Mononuclear cell (primary cell): ENCODE results near the gene P3H1. TPM values are rescaled to one million over a fixed set of nuclear protein-coding genes. Genes with fewer than 3 reads are reported as not detected.

Experiments used
- H3K27me3 ChIP-seq: 2 replicates; pipeline ENCODE4 v1.6.0; 2011; ENCODE audit warnings: low read length, control low read depth; ENCODE audit not compliant: insufficient read depth
- H3K4me1 ChIP-seq: 2 replicates; pipeline ENCODE4 v1.5.1; 2011; ENCODE audit warnings: mild to moderate bottlenecking, low read length, control low read depth; ENCODE audit not compliant: insufficient read depth
- H3K4me3 ChIP-seq: 2 replicates; pipeline ENCODE4 v1.5.1; 2011; ENCODE audit warnings: mild to moderate bottlenecking, low read length, moderate library complexity
- H3K9me3 ChIP-seq: 2 replicates; pipeline ENCODE4 v1.5.1; 2011; ENCODE audit warnings: low read depth, mild to moderate bottlenecking, control low read depth, low read length
- total RNA-seq: library from RNA; depleted of rRNA; stranded (reverse); fragments of >200 nt; gene quantifications from one replicate; pipeline ENCODE4 v1.2.3, GENCODE V29; 2012

P3H1 gene
- total RNA-seq, 1 donor = 12.7 TPM

DNA sequence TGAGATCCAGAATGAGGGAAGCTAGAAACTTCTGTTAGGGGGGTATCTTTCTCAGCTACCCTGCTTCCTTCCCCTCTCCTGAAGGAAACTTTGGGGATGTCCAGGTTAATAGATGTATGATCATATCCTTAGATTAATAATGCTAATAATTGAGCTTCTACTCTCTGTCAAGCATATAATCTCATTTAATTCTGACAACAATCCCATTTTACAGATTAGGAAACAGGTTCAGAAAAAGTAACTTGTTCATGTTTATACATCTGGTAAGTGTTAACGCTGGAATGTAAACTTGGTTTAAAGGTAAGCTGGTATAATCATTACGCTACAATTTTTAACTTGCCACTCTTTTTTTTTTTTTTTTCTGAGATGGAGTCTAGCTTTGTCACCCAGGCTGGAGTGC is 16.3 kb upstream of the P3H1 start:
- H3K4me1 ChIP-seq = peaks cover 13% of the 10 kb centered on the region
- H3K4me3 ChIP-seq = no peak overlapping the region
- H3K9me3 ChIP-seq = no peaks in the 10 kb centered on the region
- no peaks in the 10 kb centered on the region for H3K27me3 ChIP-seq

DNA sequence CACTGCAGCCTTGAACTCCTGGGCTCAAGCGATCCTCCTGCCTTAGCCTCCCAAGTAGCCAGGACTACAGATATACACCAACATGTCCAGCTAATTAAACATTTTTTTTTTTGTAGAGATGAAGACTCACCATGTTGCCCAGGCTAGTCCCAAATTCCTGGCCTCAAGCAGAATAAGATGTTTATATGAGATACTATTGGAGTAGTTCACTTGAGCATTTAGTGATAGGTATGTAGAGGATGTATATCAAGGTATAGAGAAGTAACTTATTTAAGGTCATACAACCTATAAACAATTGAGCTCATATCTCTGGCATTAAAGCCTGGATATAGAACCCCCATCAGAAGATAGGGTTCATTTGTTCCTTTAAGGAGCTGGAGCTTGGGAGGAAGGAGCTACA is 13.3 kb upstream of the P3H1 start:
- Histone ChIP-seq H3K4me3 (no peak overlapping the region), H3K4me1 (peaks cover 8% of the 10 kb centered on the region), H3K27me3 (no peaks in the 10 kb centered on the region), H3K9me3 (no peaks in the 10 kb centered on the region)

DNA sequence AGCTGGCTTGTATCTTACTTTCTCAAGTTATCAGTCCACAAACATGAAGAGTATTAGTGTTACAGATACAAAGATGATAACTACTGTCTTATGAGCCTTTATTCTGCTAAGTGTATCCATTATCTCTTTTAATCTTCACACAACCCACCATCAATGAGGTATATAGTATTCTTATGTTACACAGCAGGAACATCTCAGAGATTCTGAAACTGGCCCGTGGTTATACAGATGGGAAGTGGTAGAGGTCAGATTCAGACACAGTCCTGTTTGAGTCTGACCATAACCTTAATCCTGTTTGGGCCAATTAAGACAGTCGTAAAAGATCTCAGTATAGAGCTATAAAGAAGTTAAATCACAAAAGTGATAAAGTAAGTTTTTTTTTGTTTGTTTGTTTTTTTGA is 12.9 kb upstream of the P3H1 start:
- Histone ChIP-seq H3K27me3 (no peaks in the 10 kb centered on the region), H3K4me1 (peaks cover 3% of the 10 kb centered on the region), H3K9me3 (no peaks in the 10 kb centered on the region), H3K4me3 (no peak overlapping the region)

DNA sequence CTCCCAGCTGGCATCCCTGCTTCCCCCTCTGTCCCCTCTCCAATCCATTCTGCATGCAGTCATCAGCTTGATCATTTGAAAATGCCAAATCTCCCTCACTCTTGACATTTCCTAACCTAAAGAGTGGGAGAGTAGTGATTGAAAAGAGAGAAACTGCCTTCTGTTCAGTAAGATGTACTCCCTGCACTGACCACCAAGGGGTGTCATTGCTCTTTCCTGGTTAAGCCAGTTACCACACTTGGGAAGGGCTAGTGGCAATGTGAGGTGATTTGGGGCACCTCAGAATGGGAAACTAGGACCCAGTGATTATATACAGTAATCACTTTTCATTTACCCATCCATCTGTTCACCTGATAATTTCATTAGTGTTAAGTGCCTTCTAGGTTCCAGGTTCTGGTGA is 11.0 kb upstream of the P3H1 start:
- Histone ChIP-seq H3K27me3 (no peaks in the 10 kb centered on the region), H3K9me3 (no peaks in the 10 kb centered on the region), H3K4me1 (no peaks in the 10 kb centered on the region), H3K4me3 (no peak overlapping the region)

DNA sequence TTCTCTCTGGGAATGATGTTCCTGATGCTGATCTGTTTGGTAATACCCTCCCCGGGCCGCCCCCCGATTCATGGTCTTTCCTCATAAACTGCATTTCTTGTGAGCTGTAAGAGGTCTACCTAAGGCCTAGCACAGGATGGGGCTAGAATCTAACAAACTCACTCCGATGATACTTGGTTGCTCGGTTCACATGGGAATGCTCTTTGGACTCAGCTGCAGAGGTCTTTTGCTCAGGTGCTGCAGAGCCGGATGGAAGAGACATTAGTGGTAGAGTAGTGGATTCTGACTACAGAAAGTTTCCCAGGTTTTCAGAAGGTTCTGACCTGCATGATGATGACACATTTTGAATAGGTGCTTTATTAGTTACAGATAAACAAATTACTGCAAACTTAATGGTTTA is 9.7 kb upstream of the P3H1 start:
- H3K4me3 ChIP-seq = no peak overlapping the region
- peaks cover 4% of the 10 kb centered on the region for H3K4me1 ChIP-seq
- no peaks in the 10 kb centered on the region for H3K27me3 ChIP-seq

DNA sequence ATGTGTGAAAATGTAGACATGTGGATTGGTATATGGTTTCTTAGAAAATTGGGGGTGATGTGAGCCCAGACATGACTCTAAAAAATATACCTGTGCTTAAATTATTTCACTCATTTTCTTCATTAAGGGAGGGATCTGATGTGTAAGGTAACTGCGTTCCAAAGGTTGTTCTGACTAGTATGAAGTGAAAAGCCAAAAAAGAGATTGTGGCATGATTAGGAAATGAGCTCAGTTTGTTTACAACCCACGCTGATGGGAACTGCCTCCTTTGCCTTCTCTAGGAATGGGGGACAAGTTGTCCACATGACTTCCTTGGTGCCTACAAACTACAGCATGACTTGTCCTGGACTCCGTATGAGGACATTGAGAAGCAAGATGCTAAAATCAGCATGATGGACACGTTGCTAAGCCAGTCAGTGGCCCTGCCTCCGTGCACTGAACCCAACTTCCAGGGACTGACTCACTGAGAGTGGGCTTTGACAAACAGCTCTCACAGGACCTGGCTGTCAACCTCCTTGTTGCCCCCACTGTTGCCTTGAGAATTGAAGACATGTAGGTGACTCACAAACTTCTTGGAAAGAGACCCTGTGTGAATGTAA is 8.2 kb upstream of the P3H1 start:
- Histone ChIP-seq H3K27me3 (no peaks in the 10 kb centered on the region), H3K4me3 (no peak overlapping the region), H3K9me3 (no peaks in the 10 kb centered on the region), H3K4me1 (peaks cover 4% of the 10 kb centered on the region)

More for the DNA sequence above, 9.7 kb upstream of the P3H1 start:
- H3K9me3 ChIP-seq = no peaks in the 10 kb centered on the region

DNA sequence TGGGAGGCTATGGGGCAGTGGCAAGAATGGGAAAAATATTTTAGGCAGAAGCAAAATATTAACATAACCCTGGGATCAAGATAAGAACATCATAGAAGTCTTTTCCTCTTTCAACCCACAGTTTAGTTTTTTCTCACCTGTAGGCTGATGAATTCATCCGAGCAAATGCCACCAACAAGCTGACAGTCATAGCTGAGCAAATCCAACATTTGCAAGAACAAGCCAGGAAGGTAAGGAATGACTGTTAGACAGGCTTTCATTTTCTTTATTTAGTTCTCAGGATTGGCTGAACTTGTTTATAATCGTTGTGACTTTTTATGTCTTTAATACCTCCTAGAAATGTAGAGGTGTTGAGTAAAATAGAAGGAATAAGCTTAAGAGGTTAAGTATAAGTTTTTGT is 6.6 kb upstream of the P3H1 start:
- no peak overlapping the region for H3K4me3 ChIP-seq
- no peaks in the 10 kb centered on the region for H3K9me3 ChIP-seq
- peaks cover 17% of the 10 kb centered on the region for H3K4me1 ChIP-seq
- H3K27me3 ChIP-seq = no peaks in the 10 kb centered on the region

DNA sequence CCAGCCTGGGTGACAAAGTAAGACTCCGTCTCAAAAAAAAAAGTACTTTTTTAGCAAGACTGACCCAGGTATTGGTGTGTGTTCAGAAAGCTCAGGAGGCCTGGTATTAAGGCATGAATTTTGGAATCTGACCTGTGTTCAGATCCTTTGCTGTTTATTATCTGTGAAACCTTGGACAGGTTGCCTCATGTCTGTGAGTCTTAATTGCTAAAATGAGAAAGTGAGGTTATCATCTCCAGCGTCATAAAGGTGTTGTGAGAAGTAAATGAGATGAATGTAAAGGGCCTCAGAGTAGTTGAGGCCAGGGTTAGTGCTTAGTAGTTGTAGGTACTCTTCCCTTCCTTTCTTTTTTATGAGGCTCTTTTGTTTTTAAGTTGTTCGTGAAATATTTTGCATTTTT is 3.0 kb upstream of the P3H1 start:
- no peaks in the 10 kb centered on the region for H3K9me3 ChIP-seq
- peaks cover 42% of the 10 kb centered on the region for H3K4me1 ChIP-seq
- H3K27me3 ChIP-seq = no peaks in the 10 kb centered on the region
- H3K4me3 ChIP-seq = no peak overlapping the region

DNA sequence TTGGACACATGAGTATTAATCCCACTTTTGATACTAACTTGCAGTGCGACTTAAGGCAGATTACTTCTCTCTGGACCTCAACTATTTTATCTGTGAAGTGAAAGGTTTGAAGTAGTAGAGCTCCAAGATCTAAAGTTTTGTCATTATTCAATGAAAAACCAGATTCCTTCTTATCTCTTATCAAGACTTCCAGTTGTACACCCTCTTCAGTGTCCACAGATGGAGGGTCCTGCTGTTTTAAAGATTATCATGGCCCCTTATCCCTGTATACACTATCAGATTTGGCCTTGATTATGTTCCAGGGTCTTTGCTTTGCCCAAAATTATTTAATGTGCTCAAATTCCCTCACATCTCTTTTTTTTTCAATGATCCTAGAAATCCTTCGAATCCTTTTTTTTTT is 1.3 kb upstream of the P3H1 start:
- no peaks in the 10 kb centered on the region for H3K9me3 ChIP-seq
- H3K4me1 ChIP-seq = peaks cover 46% of the 10 kb centered on the region
- H3K27me3 ChIP-seq = no peaks in the 10 kb centered on the region
- H3K4me3 ChIP-seq = peak overlapping the region; percentile 91

DNA sequence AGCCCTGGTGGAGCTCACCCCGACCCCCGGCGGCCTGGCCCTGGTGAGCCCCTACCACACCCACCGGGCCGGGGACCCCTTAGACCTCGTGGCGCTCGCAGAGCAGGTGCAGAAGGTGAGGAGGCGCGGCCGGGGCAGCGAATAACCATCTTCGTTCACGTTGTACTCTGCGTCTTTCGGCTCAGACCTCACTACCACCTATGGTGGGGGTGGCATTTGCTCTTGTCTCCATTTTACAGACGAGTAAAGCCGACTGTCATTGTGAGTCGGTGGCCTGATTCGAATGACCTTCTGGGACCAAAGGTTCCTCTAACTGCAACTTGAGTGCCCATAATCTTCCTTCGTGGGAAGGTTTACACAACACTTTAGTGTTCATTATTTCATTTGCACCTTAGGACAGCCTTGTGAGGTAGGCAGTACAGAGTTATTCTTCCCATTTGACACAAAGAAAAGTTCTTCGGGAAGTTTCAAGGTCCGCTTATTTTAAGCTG is 727 bp upstream of the P3H1 start:
- Histone ChIP-seq H3K4me1 (peaks cover 48% of the 10 kb centered on the region), H3K27me3 (no peaks in the 10 kb centered on the region), H3K4me3 (peak overlapping the region; percentile 91), H3K9me3 (no peaks in the 10 kb centered on the region)

DNA sequence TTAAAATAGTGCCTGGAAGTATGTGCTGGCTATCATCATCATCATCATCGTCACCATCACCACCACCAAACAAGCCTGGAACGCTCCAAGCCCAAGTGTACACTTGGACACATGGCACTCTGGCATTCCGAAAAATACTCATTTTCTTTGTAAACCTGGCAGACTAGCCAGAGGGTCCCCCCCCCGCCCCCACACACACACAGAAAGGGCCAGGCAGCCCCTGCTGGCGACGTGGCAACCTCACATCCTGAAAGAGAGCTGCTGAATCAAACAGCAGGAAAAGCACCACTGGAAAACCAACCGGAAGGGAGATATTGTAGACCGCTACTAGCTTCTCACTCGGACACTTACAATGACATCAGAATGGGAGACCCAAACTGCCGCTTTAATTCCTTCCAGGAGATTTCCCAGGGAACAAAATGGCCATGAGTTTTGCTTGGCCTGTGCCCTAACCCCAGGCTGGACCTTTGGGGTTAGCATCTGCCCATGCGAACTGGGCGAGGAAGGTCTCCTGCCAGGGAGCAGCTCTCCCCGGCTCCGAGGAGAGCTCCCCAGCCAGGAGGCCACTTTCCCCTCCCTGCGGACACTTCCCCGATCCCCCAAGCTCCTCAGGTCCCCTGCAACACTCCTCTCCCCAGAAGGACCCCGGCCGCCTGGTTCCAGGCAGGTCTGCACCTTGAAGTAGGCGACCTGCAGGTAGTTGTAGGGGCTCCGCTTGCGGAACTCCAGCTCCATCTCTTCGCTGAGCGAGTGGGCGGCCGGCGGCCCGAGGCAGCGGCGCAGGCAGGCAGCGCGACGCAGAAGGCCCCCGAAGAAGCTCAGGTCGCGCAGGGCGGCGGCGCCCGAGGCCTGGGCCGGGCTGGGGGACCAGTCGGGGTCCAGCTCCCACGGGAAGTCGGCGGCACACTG is 742 bp downstream of the P3H1 start:
- Histone ChIP-seq H3K4me1 (peaks cover 47% of the 10 kb centered on the region), H3K27me3 (no peaks in the 10 kb centered on the region), H3K9me3 (no peaks in the 10 kb centered on the region), H3K4me3 (peak overlapping the region; percentile 91)

DNA sequence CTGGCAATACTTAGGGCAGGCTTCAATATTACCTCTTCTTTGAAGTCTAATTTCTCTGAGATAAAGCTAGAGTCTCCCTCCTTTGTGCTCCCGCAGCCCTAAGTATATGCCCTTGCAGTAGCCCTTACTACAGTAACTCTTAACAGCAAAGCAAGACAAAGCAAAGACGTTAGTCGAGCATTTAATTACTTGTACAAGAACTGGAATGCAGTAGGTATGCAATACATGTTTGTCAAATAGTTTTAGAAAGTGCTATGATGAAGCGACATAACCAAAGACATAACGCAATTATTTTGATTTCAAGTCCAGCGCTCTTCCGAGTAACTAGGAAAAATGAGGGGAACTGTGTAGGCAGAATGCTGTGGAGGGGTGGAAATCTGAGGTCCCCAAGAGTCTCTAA is 1.6 kb downstream of the P3H1 start:
- H3K9me3 ChIP-seq = no peaks in the 10 kb centered on the region
- H3K4me3 ChIP-seq = no peak overlapping the region
- no peaks in the 10 kb centered on the region for H3K27me3 ChIP-seq
- H3K4me1 ChIP-seq = peaks cover 47% of the 10 kb centered on the region

DNA sequence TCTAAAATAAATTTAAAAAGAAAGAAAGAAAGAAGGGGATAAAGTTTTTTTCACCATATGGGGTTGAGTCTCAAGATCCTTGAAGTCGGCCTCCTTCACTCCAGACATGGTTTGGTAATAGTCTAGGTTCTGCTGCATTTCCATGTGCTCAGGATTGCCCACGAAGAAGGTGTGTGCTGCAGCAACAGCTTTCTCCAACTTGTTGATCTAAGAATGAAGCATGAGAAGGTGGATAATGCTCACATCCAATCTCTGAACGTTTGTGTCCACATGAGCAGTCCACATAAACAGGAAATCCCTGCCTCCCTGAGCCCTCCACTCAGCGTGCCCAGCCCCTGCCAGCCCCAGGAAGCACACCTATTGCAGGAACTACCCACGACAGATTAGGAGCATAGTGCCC is 4.6 kb downstream of the P3H1 start:
- no peak overlapping the region for H3K4me3 ChIP-seq
- peaks cover 33% of the 10 kb centered on the region for H3K4me1 ChIP-seq
- no peaks in the 10 kb centered on the region for H3K27me3 ChIP-seq
- no peaks in the 10 kb centered on the region for H3K9me3 ChIP-seq

DNA sequence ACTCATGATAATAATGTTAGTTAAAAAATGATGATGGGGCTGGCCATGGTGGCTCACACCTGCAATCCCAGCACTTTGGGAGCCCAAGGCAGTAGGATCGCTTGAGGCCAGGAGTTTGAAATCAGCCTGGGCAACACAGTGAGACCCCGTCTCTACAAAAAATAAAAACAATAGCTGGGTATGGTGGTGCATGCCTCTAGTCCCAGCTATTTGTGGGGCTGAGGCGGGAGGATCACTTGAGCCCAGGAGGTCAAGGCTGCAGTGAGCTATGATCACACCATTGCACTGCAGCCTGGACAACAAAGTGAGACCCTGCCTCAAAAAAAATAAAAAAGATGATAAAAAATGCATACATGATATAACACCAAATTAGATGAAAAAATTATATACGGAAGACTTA is 5.3 kb downstream of the P3H1 start:
- no peak overlapping the region for H3K4me3 ChIP-seq
- no peaks in the 10 kb centered on the region for H3K9me3 ChIP-seq
- no peaks in the 10 kb centered on the region for H3K27me3 ChIP-seq
- H3K4me1 ChIP-seq = peaks cover 33% of the 10 kb centered on the region

DNA sequence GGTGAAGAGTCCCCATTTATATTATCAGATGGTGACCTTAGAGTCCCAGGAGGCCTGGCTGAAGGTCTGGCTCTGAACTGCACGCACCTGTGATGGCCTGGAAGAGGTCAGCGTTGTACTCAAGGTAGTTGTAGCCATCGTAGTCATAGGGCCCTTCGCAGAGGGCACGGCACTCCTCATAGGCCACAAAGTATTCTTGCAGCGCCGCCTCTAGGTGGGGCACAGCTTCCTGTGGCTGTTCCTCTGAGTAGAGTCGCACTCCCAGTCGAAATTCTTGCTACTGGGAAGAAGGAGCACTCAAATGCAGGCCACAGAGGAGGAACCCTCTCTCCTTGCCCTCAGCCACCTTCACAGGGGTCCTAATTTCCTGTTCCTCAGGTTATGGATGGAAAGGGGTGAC is 7.7 kb downstream of the P3H1 start:
- no peaks in the 10 kb centered on the region for H3K27me3 ChIP-seq
- H3K9me3 ChIP-seq = no peaks in the 10 kb centered on the region
- H3K4me3 ChIP-seq = no peak overlapping the region
- H3K4me1 ChIP-seq = peaks cover 14% of the 10 kb centered on the region

DNA sequence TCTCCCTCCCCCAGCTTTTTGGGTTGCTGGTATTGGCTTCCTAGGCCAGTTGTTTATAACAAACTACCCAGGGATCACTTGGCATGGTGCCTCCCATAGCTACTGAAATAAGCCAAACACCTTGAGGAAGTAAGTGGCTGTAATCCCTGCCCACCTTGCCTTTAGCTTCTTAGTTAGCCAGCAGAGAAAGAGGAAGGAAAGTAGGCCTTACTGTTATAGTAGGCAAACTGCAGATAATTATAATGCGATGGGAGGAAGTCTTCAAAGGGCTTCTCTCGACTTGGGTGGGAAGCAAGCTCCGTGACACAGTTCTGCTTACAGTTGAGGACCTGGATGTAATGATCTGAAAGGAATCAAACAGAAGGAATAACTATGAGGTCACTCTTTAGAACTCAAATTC is 8.2 kb downstream of the P3H1 start:
- H3K4me1 ChIP-seq = peaks cover 14% of the 10 kb centered on the region
- H3K9me3 ChIP-seq = no peaks in the 10 kb centered on the region
- no peak overlapping the region for H3K4me3 ChIP-seq
- H3K27me3 ChIP-seq = no peaks in the 10 kb centered on the region
